HEK293 (cell line): Measurements from ENCODE around the gene QPCTL.
A peak's percentile ranks its signal among the peaks of the same experiment; 100 is the strongest.

Experiments used
- BCL11B ChIP-seq: fragments of 450-650 bp; formaldehyde crosslinking; IDR thresholded peaks from 2 replicates; pipeline ENCODE4 v1.5.1; 2016; ENCODE audit warnings: low read depth, missing biosample characterization, missing genetic modification characterization
- KLF7 ChIP-seq: fragments of 450-650 bp; formaldehyde crosslinking; IDR thresholded peaks from 2 replicates; pipeline ENCODE4 v1.5.1; 2016; ENCODE audit warnings: missing biosample characterization, missing genetic modification characterization, borderline replicate concordance
- PRDM1 ChIP-seq: fragments of 450-650 bp; formaldehyde crosslinking; IDR thresholded peaks from 2 replicates; pipeline ENCODE4; 2016; ENCODE audit warnings: missing biosample characterization, missing genetic modification characterization
- PRDM2 ChIP-seq: fragments of 450-650 bp; formaldehyde crosslinking; IDR thresholded peaks from 2 replicates; pipeline ENCODE4 v1.5.1; 2016; ENCODE audit warnings: missing biosample characterization, missing genetic modification characterization, borderline replicate concordance
- SETDB1 ChIP-seq: IDR thresholded peaks from one replicate; pipeline ENCODE4 v1.6.1; 2017; ENCODE audit warnings: mild to moderate bottlenecking, low read length, moderate library complexity, mixed read lengths; ENCODE audit not compliant: insufficient read length
- SP3 ChIP-seq: fragments of 450-650 bp; formaldehyde crosslinking; IDR thresholded peaks from 2 replicates; pipeline ENCODE4 v1.5.1; 2016; ENCODE audit warnings: missing biosample characterization, missing genetic modification characterization
- SP7 ChIP-seq: fragments of 450-650 bp; formaldehyde crosslinking; IDR thresholded peaks from 2 replicates; pipeline ENCODE4 v1.5.1; 2016; ENCODE audit warnings: missing biosample characterization, missing genetic modification characterization
- TCF7L2 ChIP-seq: IDR thresholded peaks from 2 replicates; pipeline ENCODE4 v1.6.1; 2011; ENCODE audit warnings: low read depth, mild to moderate bottlenecking, inconsistent platforms, low read length, moderate library complexity, borderline replicate concordance
- YY1 ChIP-seq: fragments of 450-650 bp; formaldehyde crosslinking; IDR thresholded peaks from 2 replicates; pipeline ENCODE4 v1.5.1; 2018; ENCODE audit warnings: missing biosample characterization, missing genetic modification characterization
- ZBTB44 ChIP-seq: fragments of 450-650 bp; IDR thresholded peaks from 2 replicates; pipeline ENCODE4 v1.5.1; 2018; ENCODE audit warnings: missing biosample characterization, mild to moderate bottlenecking, missing genetic modification characterization
- ZBTB48 ChIP-seq: fragments of 450-650 bp; formaldehyde crosslinking; IDR thresholded peaks from 2 replicates; pipeline ENCODE4 v1.5.1; 2016; ENCODE audit warnings: missing biosample characterization, missing genetic modification characterization
- ZNF132 ChIP-seq: fragments of 450-650 bp; formaldehyde crosslinking; IDR thresholded peaks from 2 replicates; pipeline ENCODE4 v1.5.1; 2017; ENCODE audit warnings: missing biosample characterization, missing genetic modification characterization, borderline replicate concordance
- ZNF146 ChIP-seq: fragments of 450-650 bp; formaldehyde crosslinking; IDR thresholded peaks from 2 replicates; pipeline ENCODE4 v1.5.1; 2016; ENCODE audit warnings: missing biosample characterization, missing genetic modification characterization
- ZNF19 ChIP-seq: fragments of 450-650 bp; formaldehyde crosslinking; IDR thresholded peaks from 2 replicates; pipeline ENCODE4; 2016; ENCODE audit warnings: missing biosample characterization, missing genetic modification characterization, low read depth
- ZNF211 ChIP-seq: fragments of 450-650 bp; formaldehyde crosslinking; IDR thresholded peaks from 2 replicates; pipeline ENCODE4 v1.5.1; 2016; ENCODE audit warnings: low read depth, missing biosample characterization, missing genetic modification characterization
- ZNF223 ChIP-seq: fragments of 450-650 bp; formaldehyde crosslinking; IDR thresholded peaks from 2 replicates; pipeline ENCODE4 v1.5.1; 2016; ENCODE audit warnings: missing biosample characterization, missing genetic modification characterization
- ZNF274 ChIP-seq, 2 experiments: fragments of 200-500 bp in 1 of 2; fragments of 450-650 bp in 1 of 2; sonication (Bioruptor generic) in 1 of 2; formaldehyde crosslinking in 1 of 2; IDR thresholded peaks; 2 replicates each; pipeline versions ENCODE4 v1.5.1 to v1.6.1; 2014 to 2016; ENCODE audit warnings: borderline replicate concordance in 1 of 2, inconsistent platforms in 1 of 2, low read length in 1 of 2, missing biosample characterization in 1 of 2, missing genetic modification characterization in 1 of 2
- ZNF302 ChIP-seq: fragments of 450-650 bp; formaldehyde crosslinking; IDR thresholded peaks from 2 replicates; pipeline ENCODE4 v1.5.1; 2016; ENCODE audit warnings: missing biosample characterization, missing genetic modification characterization, low read depth
- ZNF324 ChIP-seq: fragments of 450-650 bp; formaldehyde crosslinking; IDR thresholded peaks from 2 replicates; pipeline ENCODE4 v1.5.1; 2016; ENCODE audit warnings: missing biosample characterization, missing genetic modification characterization
- ZNF366 ChIP-seq: fragments of 450-650 bp; formaldehyde crosslinking; conservative IDR thresholded peaks from 2 replicates; pipeline ENCODE4 v1.5.1; 2016; ENCODE audit warnings: missing biosample characterization, missing genetic modification characterization
- ZNF394 ChIP-seq: fragments of 450-650 bp; formaldehyde crosslinking; IDR thresholded peaks from 2 replicates; pipeline ENCODE4 v1.5.1; 2016; ENCODE audit warnings: missing biosample characterization, missing genetic modification characterization, mild to moderate bottlenecking, moderate library complexity, borderline replicate concordance
- ZNF398 ChIP-seq: fragments of 450-650 bp; formaldehyde crosslinking; IDR thresholded peaks from 2 replicates; pipeline ENCODE4 v1.5.1; 2017; ENCODE audit warnings: missing biosample characterization, missing genetic modification characterization
- ZNF48 ChIP-seq: fragments of 450-650 bp; formaldehyde crosslinking; IDR thresholded peaks from 2 replicates; pipeline ENCODE4 v1.5.1; 2016; ENCODE audit warnings: missing biosample characterization, missing genetic modification characterization
- ZNF580 ChIP-seq: fragments of 450-650 bp; formaldehyde crosslinking; IDR thresholded peaks from 2 replicates; pipeline ENCODE4 v1.5.1; 2016; ENCODE audit warnings: missing biosample characterization, missing genetic modification characterization
- ZNF626 ChIP-seq: fragments of 450-650 bp; sonication (Bioruptor Pico); formaldehyde crosslinking; IDR thresholded peaks from 2 replicates; pipeline ENCODE4 v1.5.1; 2018; ENCODE audit warnings: missing biosample characterization, missing genetic modification characterization, inconsistent platforms
- ZNF658 ChIP-seq: fragments of 450-650 bp; formaldehyde crosslinking; IDR thresholded peaks from 2 replicates; pipeline ENCODE4; 2016; ENCODE audit warnings: missing biosample characterization, missing genetic modification characterization
- ZNF664 ChIP-seq: fragments of 450-650 bp; formaldehyde crosslinking; IDR thresholded peaks from 2 replicates; pipeline ENCODE4 v1.5.1; 2016; ENCODE audit warnings: missing biosample characterization, missing genetic modification characterization
- ZNF777 ChIP-seq: fragments of 450-650 bp; formaldehyde crosslinking; IDR thresholded peaks from 2 replicates; pipeline ENCODE4 v1.5.1; 2017; ENCODE audit warnings: missing biosample characterization, missing genetic modification characterization, borderline replicate concordance
- ZNF791 ChIP-seq: fragments of 450-650 bp; formaldehyde crosslinking; IDR thresholded peaks from 2 replicates; pipeline ENCODE4 v1.5.1; 2016; ENCODE audit warnings: missing biosample characterization, missing genetic modification characterization
- ZXDB ChIP-seq: fragments of 450-650 bp; formaldehyde crosslinking; IDR thresholded peaks from 2 replicates; pipeline ENCODE4 v1.5.1; 2016; ENCODE audit warnings: missing biosample characterization, missing genetic modification characterization

The QPCTL gene

GRCh38 chr19:45730368-45731288, 38.2 kb downstream of the QPCTL start, which contains the start of gene FBXO46 (continued):
- TF ChIP-seq ZNF302 (tag by site-specific recombination) (no peak), ZNF658 (no peak), SP3 (tag by site-specific recombination) (peak; percentile 95), ZNF394 (peak; percentile 36; the same call in 1 of the 2 replicates), PRDM2 (tag by site-specific recombination) (no peak), SETDB1 (no peak), ZNF324 (tag by site-specific recombination) (0 out of 2 replicates have a peak, but pooled peaks have one; percentile 33), ZNF223 (tag by site-specific recombination) (no peak), ZNF366 (tag by site-specific recombination) (peak; percentile 91), SP7 (tag by site-specific recombination) (no peak; the same call in none of the 2 replicates), BCL11B (tag by site-specific recombination) (0 out of 2 replicates have a peak, but pooled peaks have one; percentile 26), ZBTB44 (tag by site-specific recombination) (0 out of 2 replicates have a peak, but pooled peaks have one; percentile 55), ZNF664 (tag by site-specific recombination) (no peak), ZNF274 (IDR thresholded peaks at IDR 0.05; ENCODE audit: low read length) (no peak), ZNF274 (tag by site-specific recombination; IDR thresholded peaks at IDR 0.05; ENCODE audit: borderline replicate concordance) (no peak), ZNF19 (tag by site-specific recombination) (0 out of 2 replicates have a peak, but pooled peaks have one; percentile 9), ZNF777 (no peak), ZNF626 (tag by site-specific recombination) (no peak), TCF7L2 (no peak), ZNF211 (tag by site-specific recombination) (no peak), ZNF48 (no peak), ZNF146 (tag by site-specific recombination) (no peak), KLF7 (tag by site-specific recombination) (no peak; the same call in 1 of the 2 replicates), ZBTB48 (peak; percentile 80), ZNF132 (tag by site-specific recombination) (no peak), ZXDB (tag by site-specific recombination) (peak; percentile 83), ZNF398 (tag by site-specific recombination) (peak; percentile 99), YY1 (no peak; the same call in 1 of the 2 replicates), ZNF791 (tag by site-specific recombination) (0 out of 2 replicates have a peak, but pooled peaks have one; percentile 20), PRDM1 (tag by site-specific recombination) (no peak), ZNF580 (no peak)
